GM12878 (cell line): ENCODE measurements around the gene MAP1S.

Experiments
- EP300 ChIP-seq, 2 experiments: fragments of 150-350 bp in 1 of 2; IDR thresholded peaks; 2 replicates each; pipeline ENCODE4 v1.6.1; 2011 to 2012; ENCODE audit warnings: low read depth in 2 of 2, low read length in 2 of 2, borderline replicate concordance in 1 of 2, improper control_type of control experiment in 1 of 2, inconsistent platforms in 1 of 2; ENCODE audit not compliant: control insufficient read depth in 1 of 2
- TCF7 ChIP-seq: IDR thresholded peaks from 2 replicates; pipeline ENCODE4 v1.6.1; 2014; ENCODE audit warnings: antibody characterized with exemption, borderline replicate concordance
- TF ChIP-seq, protein P1 (sequence below), 3 experiments: IDR thresholded peaks in 2 of 3; conservative IDR thresholded peaks in 1 of 3; 2 replicates each; pipeline ENCODE4 v1.5.1; 2011; ENCODE audit warnings: low read depth in 3 of 3, low read length in 3 of 3, mild to moderate bottlenecking in 3 of 3, control low read depth in 2 of 3, moderate library complexity in 2 of 3, inconsistent platforms in 1 of 3, mixed read lengths in 1 of 3; ENCODE audit not compliant: control insufficient read depth in 2 of 3, insufficient read depth in 1 of 3; ENCODE audit errors: extremely low read depth in 1 of 3

DNA sequence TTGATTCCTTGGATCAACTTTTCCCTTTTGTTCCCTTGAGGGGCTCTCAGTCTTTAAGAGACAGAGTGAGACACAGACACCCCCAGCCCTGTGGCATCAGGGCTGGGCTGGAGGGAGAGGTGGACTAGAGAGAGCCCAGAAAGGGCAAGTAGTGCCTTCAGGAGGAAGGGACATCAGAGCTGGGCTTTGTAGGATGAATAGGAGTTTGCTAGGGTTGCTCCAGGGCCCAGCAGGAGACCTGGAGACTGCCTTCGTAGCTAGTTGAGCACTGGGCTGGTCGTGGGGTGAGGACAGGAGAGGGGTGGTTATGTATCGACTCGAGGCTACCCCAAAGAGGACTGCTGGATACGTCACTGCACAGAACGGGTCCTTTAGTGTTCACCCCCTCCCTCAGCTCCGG is 5.4 kb downstream of the MAP1S start:
- TF ChIP-seq, protein P1, sequence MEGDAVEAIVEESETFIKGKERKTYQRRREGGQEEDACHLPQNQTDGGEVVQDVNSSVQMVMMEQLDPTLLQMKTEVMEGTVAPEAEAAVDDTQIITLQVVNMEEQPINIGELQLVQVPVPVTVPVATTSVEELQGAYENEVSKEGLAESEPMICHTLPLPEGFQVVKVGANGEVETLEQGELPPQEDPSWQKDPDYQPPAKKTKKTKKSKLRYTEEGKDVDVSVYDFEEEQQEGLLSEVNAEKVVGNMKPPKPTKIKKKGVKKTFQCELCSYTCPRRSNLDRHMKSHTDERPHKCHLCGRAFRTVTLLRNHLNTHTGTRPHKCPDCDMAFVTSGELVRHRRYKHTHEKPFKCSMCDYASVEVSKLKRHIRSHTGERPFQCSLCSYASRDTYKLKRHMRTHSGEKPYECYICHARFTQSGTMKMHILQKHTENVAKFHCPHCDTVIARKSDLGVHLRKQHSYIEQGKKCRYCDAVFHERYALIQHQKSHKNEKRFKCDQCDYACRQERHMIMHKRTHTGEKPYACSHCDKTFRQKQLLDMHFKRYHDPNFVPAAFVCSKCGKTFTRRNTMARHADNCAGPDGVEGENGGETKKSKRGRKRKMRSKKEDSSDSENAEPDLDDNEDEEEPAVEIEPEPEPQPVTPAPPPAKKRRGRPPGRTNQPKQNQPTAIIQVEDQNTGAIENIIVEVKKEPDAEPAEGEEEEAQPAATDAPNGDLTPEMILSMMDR (IDR thresholded peaks at IDR 0.05 in 2 of 3, conservative IDR thresholded peaks at IDR 0.05 in 1 of 3; ENCODE audit: control insufficient read depth in 2 of 3, extremely low read depth in 1 of 3, insufficient read depth in 1 of 3, low read depth in 3 of 3, low read length in 3 of 3): no peak
- TF ChIP-seq TCF7 (no peak), EP300 (IDR thresholded peaks at IDR 0.05; ENCODE audit: borderline replicate concordance in 1 of 2, control insufficient read depth in 1 of 2, low read depth in 2 of 2, low read length in 2 of 2) (no peak)
